HepG2 (cell line): ENCODE data around the gene PPP1R18. TPM values are rescaled to one million over a fixed set of nuclear protein-coding genes. Genes with fewer than 3 reads are reported as not detected.

Source experiments
- ATAC-seq: fragments of 200-7000 bp; cut with Tn5 transposase; 3 replicates; pipeline ENCODE4 v1.9.1; 2020; ENCODE audit warnings: mild to moderate bottlenecking, moderate library complexity
- BruUV-seq: library from RNA; stranded (reverse); fragments of 400-500 nt; replicated peaks from 2 replicates; lab custom pipeline; 2021; lab: Mats Ljungman, UMichigan
- CTCF ChIA-PET: fragments of 300-600 bp; formaldehyde crosslinking; extraction: SDS; loops from one replicate; lab custom pipeline; 2021; ENCODE audit warnings: low total read pairs, inconsistent platforms, low intra/inter-chr PET ratio; lab: Yijun Ruan, JAX
- POLR2A ChIA-PET: fragments of 350-600 bp; sonication (Branson Sonifier 250); formaldehyde crosslinking; loops from one replicate; lab custom pipeline; 2020; ENCODE audit warnings: antibody characterized with exemption, inconsistent platforms; lab: Yijun Ruan, JAX
- DNase-seq: peaks from one replicate; pipeline ENCODE4 v3.0.0-alpha.2; 2015; ENCODE audit warnings: low spot score
- FAIRE-seq: peaks from 3 replicates; lab custom pipeline; 2011; peaks lifted over from hg19 to GRCh38; lab: Jason Lieb, UNC
- H2AFZ ChIP-seq: one replicate; pipeline ENCODE4 v1.6.1; 2011; ENCODE audit warnings: low read length, inconsistent platforms
- H3K27ac ChIP-seq: fragments of 300-600 bp; 3 replicates; pipeline ENCODE4 v1.8.0; 2011; ENCODE audit warnings: mixed run types, mild to moderate bottlenecking, mixed read lengths, low read length, inconsistent platforms; ENCODE audit not compliant: insufficient read depth; ENCODE audit errors: extremely low read length
- H3K27me3 ChIP-seq, 2 experiments: fragments of 200-600 bp in 1 of 2; 2 replicates in 1 of 2; 3 replicates in 1 of 2; pipeline versions ENCODE4 v1.6.0 to v1.8.0; 2011; ENCODE audit warnings: low read length in 2 of 2, mild to moderate bottlenecking in 2 of 2, moderate library complexity in 2 of 2, inconsistent platforms in 1 of 2; ENCODE audit not compliant: insufficient read depth in 2 of 2, control insufficient read depth in 1 of 2
- H3K36me3 ChIP-seq, 2 experiments: fragments of 200-600 bp in 1 of 2; replicated peaks in 1 of 2; 2 replicates in 1 of 2; 3 replicates in 1 of 2; pipeline versions ENCODE4 v1.5.1 to v1.8.0; 2011; ENCODE audit warnings: low read length in 2 of 2, inconsistent platforms in 1 of 2; ENCODE audit not compliant: insufficient read depth in 2 of 2, control insufficient read depth in 1 of 2
- H3K4me1 ChIP-seq: 2 replicates; pipeline ENCODE4 v1.5.1; 2012; ENCODE audit warnings: low read length, inconsistent platforms; ENCODE audit not compliant: insufficient read depth
- H3K4me2 ChIP-seq: 2 replicates; pipeline ENCODE4 v1.6.0; 2011; ENCODE audit warnings: low read depth, low read length, inconsistent platforms
- H3K4me3 ChIP-seq, 3 experiments: fragments of 200-600 bp in 1 of 3; sonication (generic), shearing (Covaris generic) in 1 of 3; replicated peaks in 1 of 3; 2 replicates each; pipeline ENCODE4 v1.5.1; 2011 to 2016; ENCODE audit warnings: low read length in 3 of 3, inconsistent platforms in 2 of 3, low read depth in 2 of 3, mild to moderate bottlenecking in 2 of 3, control low read depth in 1 of 3, mixed read lengths in 1 of 3; ENCODE audit not compliant: insufficient read depth in 1 of 3
- H3K79me2 ChIP-seq: one replicate; pipeline ENCODE4 v1.6.1; 2011; ENCODE audit warnings: low read length, inconsistent platforms; ENCODE audit not compliant: insufficient read depth
- H3K9ac ChIP-seq: 2 replicates; pipeline ENCODE4 v1.6.0; 2011; ENCODE audit warnings: mild to moderate bottlenecking, low read depth, low read length, inconsistent platforms; ENCODE audit not compliant: insufficient read depth
- H3K9me3 ChIP-seq: 2 replicates; pipeline ENCODE4 v1.5.1; 2012; ENCODE audit warnings: mild to moderate bottlenecking, low read length
- H4K20me1 ChIP-seq: 2 replicates; pipeline ENCODE4 v1.6.0; 2011; ENCODE audit warnings: inconsistent platforms, mild to moderate bottlenecking, low read length, moderate library complexity; ENCODE audit not compliant: insufficient read depth
- ARNT2 ChIP-seq: sonication (generic); formaldehyde crosslinking; IDR thresholded peaks from 2 replicates; pipeline ENCODE4 v1.8.0; 2022; ENCODE audit warnings: mild to moderate bottlenecking, low read depth, missing genetic modification reagents, moderate library complexity
- CAMTA2 ChIP-seq: sonication (generic); formaldehyde crosslinking; IDR thresholded peaks from 2 replicates; pipeline ENCODE4 v1.4.0; 2020; ENCODE audit warnings: mild to moderate bottlenecking, missing genetic modification reagents, borderline replicate concordance
- HNRNPK ChIP-seq: fragments of 200-400 bp; formaldehyde crosslinking; IDR thresholded peaks from 2 replicates; pipeline ENCODE4 v1.6.1; 2018; ENCODE audit warnings: low read length, low read depth, moderate library complexity, mild to moderate bottlenecking; ENCODE audit not compliant: poor library complexity, severe bottlenecking
- KDM2A ChIP-seq: sonication (generic); formaldehyde crosslinking; IDR thresholded peaks from 2 replicates; pipeline ENCODE4 v1.4.0; 2020; ENCODE audit warnings: low read depth, missing genetic modification reagents, borderline replicate concordance
- NFATC3 ChIP-seq: sonication (generic); formaldehyde crosslinking; IDR thresholded peaks from 2 replicates; pipeline ENCODE4 v1.5.1; 2020; ENCODE audit warnings: mild to moderate bottlenecking, missing genetic modification reagents
- PHF8 ChIP-seq: sonication (generic); formaldehyde crosslinking; IDR thresholded peaks from 2 replicates; pipeline ENCODE4 v1.5.0; 2020; ENCODE audit warnings: missing genetic modification reagents
- POLR2A ChIP-seq, 2 experiments: IDR thresholded peaks; 2 replicates each; pipeline ENCODE4 v1.6.1; 2011; ENCODE audit warnings: low read depth in 2 of 2, low read length in 2 of 2, mild to moderate bottlenecking in 1 of 2, moderate library complexity in 1 of 2; ENCODE audit not compliant: insufficient read depth in 1 of 2
- RBM39 ChIP-seq: fragments of 200-400 bp; formaldehyde crosslinking; IDR thresholded peaks from one replicate; pipeline ENCODE4 v1.6.1; 2018; ENCODE audit warnings: antibody characterized with exemption, mild to moderate bottlenecking, low read depth, low read length; ENCODE audit not compliant: poor library complexity, severe bottlenecking
- SAP130 ChIP-seq: IDR thresholded peaks from 2 replicates; pipeline ENCODE4 v1.6.1; 2016; ENCODE audit warnings: low read depth
- SMAD9 ChIP-seq: sonication (generic); formaldehyde crosslinking; IDR thresholded peaks from 2 replicates; pipeline ENCODE4 v1.5.1; 2020; ENCODE audit warnings: mild to moderate bottlenecking, missing genetic modification reagents
- U2AF1 ChIP-seq: fragments of 200-400 bp; formaldehyde crosslinking; optimal IDR thresholded peaks from 2 replicates; pipeline ENCODE3; 2017; ENCODE audit warnings: mild to moderate bottlenecking, low read depth, low read length
- ZNF232 ChIP-seq: sonication (generic); formaldehyde crosslinking; IDR thresholded peaks from 2 replicates; pipeline ENCODE4 v1.4.0; 2020; ENCODE audit warnings: missing genetic modification reagents, borderline replicate concordance
- WGBS: methylation state at CpG from one replicate; pipeline ENCODE4 v1.1.6; 2017; ENCODE audit warnings: low lambda C conversion rate; 5-methylcytosine and 5-hydroxymethylcytosine counted together
- in situ Hi-C: cut with HindIII; loops from 2 replicates; pipeline ENCODE4 v1.10.0; 2017; ENCODE audit warnings: low pct_unique_long_range_greater_than_20kb; ENCODE audit not compliant: extremely low pct_ligation_motif_present
- intact Hi-C: fragments of 100-400 bp; cut with micrococcal nuclease; formaldehyde crosslinking; loops from one replicate; pipeline ENCODE4 v1.10.0; 2022; ENCODE audit not compliant: unreplicated experiment
- polyA plus RNA-seq, 8 experiments: library from polyadenylated mRNA; depleted of rRNA in 3 of 8; stranded (reverse) in 7 of 8; unstranded in 1 of 8; fragments of >200 nt; fragmentation: Illumina TruSeq in 4 of 8; extraction: Trizol in 4 of 8; gene quantifications; 2 replicates each; pipeline versions ENCODE4 v1.2.1 to v1.2.3, GENCODE V29; 2011 to 2016; ENCODE audit warnings: low read depth in 4 of 8, missing spikeins in 1 of 8, mixed read lengths in 1 of 8; ENCODE audit not compliant: insufficient read depth in 1 of 8
- total RNA-seq, 5 experiments: library from RNA; depleted of rRNA; stranded (reverse); fragments of >200 nt; fragmentation: Illumina TruSeq; extraction: Trizol; gene quantifications; 2 replicates each; pipeline ENCODE4 v1.2.3, GENCODE V29; 2016; ENCODE audit warnings: low read depth in 1 of 5
- TF ChIP-seq, protein P1 (sequence below): sonication (generic); formaldehyde crosslinking; IDR thresholded peaks from 2 replicates; pipeline ENCODE4 v1.4.0; 2020; ENCODE audit warnings: missing genetic modification reagents
- TF ChIP-seq, protein P2 (sequence below): IDR thresholded peaks from 2 replicates; pipeline ENCODE4 v1.6.1; 2016; ENCODE audit warnings: low read depth, missing genetic modification reagents, missing compliant biosample characterization

The PPP1R18 gene
- total and polyA plus RNA-seq, 2 of the 13 experiments (the other 11 are each of a cell fraction or from before 2014, with no cell fraction given), result 4.9 to 9.2 TPM

DNA sequence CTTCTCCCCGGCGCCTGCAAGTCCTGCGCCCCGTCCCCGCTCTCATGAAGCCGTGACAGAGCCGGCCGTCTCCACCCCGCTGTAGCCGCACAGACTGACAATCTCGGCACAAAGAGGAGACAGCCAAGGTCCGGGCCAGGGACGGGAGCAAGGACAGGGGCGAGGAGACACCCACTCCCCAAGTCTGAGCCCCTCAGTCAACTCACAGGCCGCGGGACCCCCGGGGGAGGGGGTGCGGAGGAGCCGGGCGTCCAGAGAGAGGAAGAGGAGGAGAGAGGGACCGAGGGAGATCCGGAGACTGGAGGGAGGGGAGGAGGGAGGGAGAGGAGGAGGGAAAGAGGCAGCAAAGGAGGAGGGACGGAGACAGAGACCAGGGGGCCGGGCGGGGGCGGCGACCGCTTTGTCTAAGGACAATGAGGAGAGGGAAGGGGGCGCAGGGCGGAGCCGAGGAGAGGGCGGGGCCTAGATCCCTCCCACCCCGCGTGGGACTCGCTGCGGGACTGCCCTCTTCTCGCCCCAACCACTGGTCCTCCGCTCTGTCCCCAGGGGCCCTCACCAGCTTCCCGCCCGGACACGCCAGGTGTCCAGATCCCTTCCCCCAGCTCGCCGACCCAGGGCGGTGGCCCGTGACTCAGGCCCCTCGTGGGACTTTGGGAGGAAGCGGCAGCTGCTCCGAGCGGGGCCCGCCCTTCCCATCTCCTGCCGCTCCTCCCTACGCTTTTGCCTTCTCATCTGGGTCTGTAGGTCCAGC lies 638 bp upstream of the PPP1R18 start:
- WGBS, result under 1% methylated on average over 48 of the region's 52 CpGs
- Histone ChIP-seq H3K9me3 (no peaks in the 10 kb centered on the region), H3K36me3 (no peaks in the 10 kb centered on the region), H3K4me1 (peaks cover 79% of the 10 kb centered on the region), H3K27ac (peak overlapping the region; percentile 43), H3K79me2 (no peaks in the 10 kb centered on the region), H3K4me2 (peak overlapping the region; percentile 84), H3K9ac (peak overlapping the region; percentile 65), H3K4me3 (peak overlapping the region; percentile 77 to 84 (median 81)), H4K20me1 (no peaks in the 10 kb centered on the region), H3K27me3 (no peaks in the 10 kb centered on the region), H2AFZ (no peak overlapping the region)
- ChIA-PET POLR2A (interaction anchor here (0.9 to 3.0 kb wide), 12 partner anchors 8 to 196 kb away, joined by 3 to 23 read pairs (median 4); partner anchors contain the start of genes IER3, MDC1, MRPS18B and TUBB), CTCF (interaction anchor here (1.7 kb wide), 1 partner anchor 8 kb away, joined by 6 read pairs; no protein-coding TSS in a partner anchor)
- ATAC-seq (peak; percentile 50), FAIRE-seq (no peak), DNase-seq (peak; percentile 49)
- in situ Hi-C loops, result loop anchor here (25.0 kb wide), 1 partner anchor 400 kb away; no protein-coding TSS in a partner anchor
- BruUV-seq, result no TSS peak
- intact Hi-C loops, result loop anchor here (1.0 kb wide), 1 partner anchor 35 kb away; no protein-coding TSS in a partner anchor
- TF ChIP-seq SMAD9 (0 out of 2 replicates have a peak, but pooled peaks have one; percentile 10), U2AF1 (peak; percentile 62), ZNF232 (0 out of 2 replicates have a peak, but pooled peaks have one; percentile 7), POLR2A (IDR thresholded peaks at IDR 0.05; ENCODE audit: insufficient read depth in 1 of 2, low read depth in 2 of 2, low read length in 2 of 2) (peak in 1 of 2 experiments; percentile 67; a peak in 3 of 4 replicates), NFATC3 (CRISPR knock-in tag) (0 out of 2 replicates have a peak, but pooled peaks have one; percentile 54), CAMTA2 (CRISPR knock-in tag) (0 out of 2 replicates have a peak, but pooled peaks have one; percentile 66), PHF8 (CRISPR knock-in tag) (peak; percentile 39), ARNT2 (CRISPR knock-in tag) (peak; percentile 70), SAP130 (peak; percentile 58), RBM39 (peak; percentile 57), HNRNPK (peak; percentile 87), KDM2A (CRISPR knock-in tag) (peak; percentile 57; the same call in 1 of the 2 replicates)
- TF ChIP-seq, protein P1, sequence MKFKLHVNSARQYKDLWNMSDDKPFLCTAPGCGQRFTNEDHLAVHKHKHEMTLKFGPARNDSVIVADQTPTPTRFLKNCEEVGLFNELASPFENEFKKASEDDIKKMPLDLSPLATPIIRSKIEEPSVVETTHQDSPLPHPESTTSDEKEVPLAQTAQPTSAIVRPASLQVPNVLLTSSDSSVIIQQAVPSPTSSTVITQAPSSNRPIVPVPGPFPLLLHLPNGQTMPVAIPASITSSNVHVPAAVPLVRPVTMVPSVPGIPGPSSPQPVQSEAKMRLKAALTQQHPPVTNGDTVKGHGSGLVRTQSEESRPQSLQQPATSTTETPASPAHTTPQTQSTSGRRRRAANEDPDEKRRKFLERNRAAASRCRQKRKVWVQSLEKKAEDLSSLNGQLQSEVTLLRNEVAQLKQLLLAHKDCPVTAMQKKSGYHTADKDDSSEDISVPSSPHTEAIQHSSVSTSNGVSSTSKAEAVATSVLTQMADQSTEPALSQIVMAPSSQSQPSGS (CRISPR knock-in tag), result peak; percentile 58; the same call in 1 of the 2 replicates
- TF ChIP-seq, protein P2, sequence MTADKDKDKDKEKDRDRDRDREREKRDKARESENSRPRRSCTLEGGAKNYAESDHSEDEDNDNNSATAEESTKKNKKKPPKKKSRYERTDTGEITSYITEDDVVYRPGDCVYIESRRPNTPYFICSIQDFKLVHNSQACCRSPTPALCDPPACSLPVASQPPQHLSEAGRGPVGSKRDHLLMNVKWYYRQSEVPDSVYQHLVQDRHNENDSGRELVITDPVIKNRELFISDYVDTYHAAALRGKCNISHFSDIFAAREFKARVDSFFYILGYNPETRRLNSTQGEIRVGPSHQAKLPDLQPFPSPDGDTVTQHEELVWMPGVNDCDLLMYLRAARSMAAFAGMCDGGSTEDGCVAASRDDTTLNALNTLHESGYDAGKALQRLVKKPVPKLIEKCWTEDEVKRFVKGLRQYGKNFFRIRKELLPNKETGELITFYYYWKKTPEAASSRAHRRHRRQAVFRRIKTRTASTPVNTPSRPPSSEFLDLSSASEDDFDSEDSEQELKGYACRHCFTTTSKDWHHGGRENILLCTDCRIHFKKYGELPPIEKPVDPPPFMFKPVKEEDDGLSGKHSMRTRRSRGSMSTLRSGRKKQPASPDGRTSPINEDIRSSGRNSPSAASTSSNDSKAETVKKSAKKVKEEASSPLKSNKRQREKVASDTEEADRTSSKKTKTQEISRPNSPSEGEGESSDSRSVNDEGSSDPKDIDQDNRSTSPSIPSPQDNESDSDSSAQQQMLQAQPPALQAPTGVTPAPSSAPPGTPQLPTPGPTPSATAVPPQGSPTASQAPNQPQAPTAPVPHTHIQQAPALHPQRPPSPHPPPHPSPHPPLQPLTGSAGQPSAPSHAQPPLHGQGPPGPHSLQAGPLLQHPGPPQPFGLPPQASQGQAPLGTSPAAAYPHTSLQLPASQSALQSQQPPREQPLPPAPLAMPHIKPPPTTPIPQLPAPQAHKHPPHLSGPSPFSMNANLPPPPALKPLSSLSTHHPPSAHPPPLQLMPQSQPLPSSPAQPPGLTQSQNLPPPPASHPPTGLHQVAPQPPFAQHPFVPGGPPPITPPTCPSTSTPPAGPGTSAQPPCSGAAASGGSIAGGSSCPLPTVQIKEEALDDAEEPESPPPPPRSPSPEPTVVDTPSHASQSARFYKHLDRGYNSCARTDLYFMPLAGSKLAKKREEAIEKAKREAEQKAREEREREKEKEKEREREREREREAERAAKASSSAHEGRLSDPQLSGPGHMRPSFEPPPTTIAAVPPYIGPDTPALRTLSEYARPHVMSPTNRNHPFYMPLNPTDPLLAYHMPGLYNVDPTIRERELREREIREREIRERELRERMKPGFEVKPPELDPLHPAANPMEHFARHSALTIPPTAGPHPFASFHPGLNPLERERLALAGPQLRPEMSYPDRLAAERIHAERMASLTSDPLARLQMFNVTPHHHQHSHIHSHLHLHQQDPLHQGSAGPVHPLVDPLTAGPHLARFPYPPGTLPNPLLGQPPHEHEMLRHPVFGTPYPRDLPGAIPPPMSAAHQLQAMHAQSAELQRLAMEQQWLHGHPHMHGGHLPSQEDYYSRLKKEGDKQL (CRISPR knock-in tag), result no peak
